HCT116 (cell line): ENCODE measurements around the gene ANKLE1. TPM values are rescaled to one million over a fixed set of nuclear protein-coding genes. Genes with fewer than 3 reads are reported as not detected.

Experiments
- ATAC-seq: fragments of 200-7000 bp; cut with Tn5 transposase; 2 replicates; pipeline ENCODE4 v1.9.1; 2020; ENCODE audit warnings: mild to moderate bottlenecking, moderate library complexity
- BruUV-seq: library from RNA; stranded (reverse); fragments of 400-500 nt; replicated peaks from 2 replicates; lab custom pipeline; 2021; lab: Mats Ljungman, UMichigan
- CTCF ChIA-PET: fragments of 300-600 bp; sonication (Branson Sonifier 250); formaldehyde crosslinking; loops from one replicate; lab custom pipeline; 2021; ENCODE audit warnings: antibody characterized with exemption; lab: Charles Lee
- POLR2A ChIA-PET: fragments of 300-600, 350-600 bp; sonication (Branson Sonifier 250); formaldehyde crosslinking; loops from one replicate; lab custom pipeline; 2021; ENCODE audit warnings: antibody characterized with exemption; lab: Charles Lee
- RAD21 ChIA-PET, 2 experiments: fragments of 300-600 bp; sonication (Branson Sonifier 250); formaldehyde crosslinking; loops; one replicate each; lab custom pipeline; 2023; ENCODE audit warnings: low total read pairs in 2 of 2; ENCODE audit not compliant: uncharacterized antibody in 2 of 2, unreplicated experiment in 2 of 2, low non-redundant PET in 1 of 2; lab: Charles Lee
- DNase-seq: peaks from one replicate; pipeline ENCODE4 v3.0.0-alpha.2; 2010; ENCODE audit warnings: low read depth, low spot score
- H2AFZ ChIP-seq: fragments of 200-600 bp; shearing (Covaris generic), sonication (generic); 2 replicates; pipeline ENCODE4 v1.6.1; 2017; ENCODE audit warnings: low read depth, mixed run types, mixed read lengths, antibody characterized with exemption, low read length; ENCODE audit not compliant: poor library complexity, severe bottlenecking
- H3K27ac ChIP-seq: 2 replicates; pipeline ENCODE4 v1.5.1; 2012; ENCODE audit warnings: low read depth, low read length
- H3K27me3 ChIP-seq: fragments of 200-600 bp; sonication (generic); 2 replicates; pipeline ENCODE4 v1.6.1; 2016; ENCODE audit warnings: mixed run types, low read length, mixed read lengths; ENCODE audit not compliant: insufficient read depth
- H3K36me3 ChIP-seq, 2 experiments: fragments of 200-500 bp in 1 of 2; fragments of 200-600 bp in 1 of 2; sonication (Bioruptor generic) in 1 of 2; sonication (generic) in 1 of 2; 2 replicates each; pipeline versions ENCODE4 v1.5.1 to v1.6.1; 2014 to 2016; ENCODE audit warnings: low read length in 2 of 2, inconsistent platforms in 1 of 2, mixed read lengths in 1 of 2, mixed run types in 1 of 2; ENCODE audit not compliant: insufficient read depth in 2 of 2, control insufficient read depth in 1 of 2
- H3K4me1 ChIP-seq, 2 experiments: fragments of 200-600 bp in 1 of 2; sonication (generic) in 1 of 2; 2 replicates each; pipeline versions ENCODE4 v1.5.1 to v1.6.1; 2012 to 2017; ENCODE audit warnings: low read length in 2 of 2, inconsistent platforms in 1 of 2, mild to moderate bottlenecking in 1 of 2, mixed read lengths in 1 of 2, mixed run types in 1 of 2, moderate library complexity in 1 of 2; ENCODE audit not compliant: insufficient read depth in 2 of 2, control insufficient read depth in 1 of 2
- H3K4me2 ChIP-seq: fragments of 200-600 bp; sonication (generic); 2 replicates; pipeline ENCODE4 v1.6.1; 2017; ENCODE audit warnings: mixed run types, low read length, mixed read lengths
- H3K4me3 ChIP-seq, 2 experiments: fragments of 200-600 bp in 1 of 2; sonication (generic) in 1 of 2; replicated peaks in 1 of 2; 2 replicates each; pipeline ENCODE4 v1.5.1; 2011 to 2016; ENCODE audit warnings: low read length in 2 of 2, control low read depth in 1 of 2, low read depth in 1 of 2, mild to moderate bottlenecking in 1 of 2, mixed read lengths in 1 of 2, mixed run types in 1 of 2
- H3K79me2 ChIP-seq: fragments of 200-600 bp; sonication (generic); 2 replicates; pipeline ENCODE4 v1.6.1; 2017; ENCODE audit warnings: mild to moderate bottlenecking, mixed run types, low read length, moderate library complexity, mixed read lengths; ENCODE audit not compliant: insufficient read depth
- H3K9ac ChIP-seq: fragments of 200-600 bp; sonication (generic); 2 replicates; pipeline ENCODE4 v1.6.1; 2016; ENCODE audit warnings: low read length, mixed read lengths
- H3K9me2 ChIP-seq: fragments of 200-600 bp; sonication (generic), shearing (Covaris generic); 2 replicates; pipeline ENCODE4 v1.6.1; 2017; ENCODE audit warnings: mixed run types, mild to moderate bottlenecking, moderate library complexity; ENCODE audit not compliant: insufficient read depth
- H3K9me3 ChIP-seq, 2 experiments: fragments of 200-500 bp in 1 of 2; fragments of 200-600 bp in 1 of 2; sonication (Bioruptor generic) in 1 of 2; sonication (generic) in 1 of 2; 2 replicates each; pipeline ENCODE4 v1.6.1; 2014 to 2017; ENCODE audit warnings: low read length in 2 of 2, mixed read lengths in 2 of 2, inconsistent platforms in 1 of 2, low read depth in 1 of 2, mild to moderate bottlenecking in 1 of 2, mixed run types in 1 of 2, moderate library complexity in 1 of 2; ENCODE audit not compliant: control insufficient read depth in 1 of 2, insufficient read depth in 1 of 2
- H4K20me1 ChIP-seq: fragments of 200-600 bp; sonication (generic), shearing (Covaris generic); 2 replicates; pipeline ENCODE4 v1.6.1; 2017; ENCODE audit warnings: mixed run types, mild to moderate bottlenecking, moderate library complexity; ENCODE audit not compliant: insufficient read depth
- CBX3 ChIP-seq: IDR thresholded peaks from 2 replicates; pipeline ENCODE4 v1.6.1; 2012; ENCODE audit warnings: low read depth
- EZH2 ChIP-seq: fragments of 200-600 bp; sonication (generic); IDR thresholded peaks from 2 replicates; pipeline ENCODE4 v1.6.1; 2017; ENCODE audit warnings: antibody characterized with exemption, mixed run types
- MAX ChIP-seq: IDR thresholded peaks from 2 replicates; pipeline ENCODE4 v1.6.1; 2012
- POLR2A ChIP-seq: IDR thresholded peaks from 2 replicates; pipeline ENCODE4 v1.7.0; 2011; ENCODE audit warnings: borderline replicate concordance; ENCODE audit not compliant: insufficient read depth, insufficient read length; ENCODE audit errors: extremely low read depth
- POLR2AphosphoS5 ChIP-seq: IDR thresholded peaks from 2 replicates; pipeline ENCODE4 v1.6.1; 2011; ENCODE audit warnings: mild to moderate bottlenecking, low read depth, low read length, moderate library complexity
- RAD21 ChIP-seq: IDR thresholded peaks from 2 replicates; pipeline ENCODE4 v1.6.1; 2012; ENCODE audit warnings: low read depth, mild to moderate bottlenecking
- SIN3A ChIP-seq: IDR thresholded peaks from 2 replicates; pipeline ENCODE4 v1.6.1; 2012; ENCODE audit warnings: low read depth
- SP1 ChIP-seq: IDR thresholded peaks from 2 replicates; pipeline ENCODE4 v1.6.1; 2012; ENCODE audit warnings: low read depth
- TCF7L2 ChIP-seq: IDR thresholded peaks from 2 replicates; pipeline ENCODE4 v1.7.0; 2011; ENCODE audit warnings: borderline replicate concordance, inconsistent platforms; ENCODE audit not compliant: insufficient read depth, insufficient read length; ENCODE audit errors: extremely low read depth
- ZFX ChIP-seq: fragments of 450-650 bp; IDR thresholded peaks from 2 replicates; pipeline ENCODE4 v1.6.1; 2017
- intact Hi-C: fragments of 100-400 bp; cut with micrococcal nuclease; formaldehyde crosslinking; loops from 2 replicates; pipeline ENCODE4 v1.10.0; 2022
- total RNA-seq: library from RNA; stranded (reverse); gene quantifications from one replicate; pipeline ENCODE4 v1.2.1, GENCODE V29; 2021; ENCODE audit not compliant: unreplicated experiment
- TF ChIP-seq, protein P1 (sequence below): IDR thresholded peaks from 2 replicates; pipeline ENCODE4 v1.6.1; 2012

The ANKLE1 gene
- total RNA-seq, 1 experiment from 2014 or later = 14.8 TPM

- peak; percentile 99 for DNase-seq
- Histone ChIP-seq H2AFZ (no peak within 1 kb of the TSS), H3K9me3 (no peaks in the 10 kb centered on the region), H4K20me1 (no peaks in the 10 kb centered on the region), H3K27ac (peak within 1 kb of the TSS; percentile 93), H3K9ac (peak within 1 kb of the TSS; percentile 85), H3K9me2 (no peaks in the 10 kb centered on the region), H3K4me1 (peaks cover 32 to 53% of the 10 kb centered on the region in 2 experiments)
- ATAC-seq = peak; percentile 55
- ChIA-PET CTCF (interaction anchor here (0.7 to 2.2 kb wide), 6 partner anchors 13 to 42 kb away, joined by 4 to 5 read pairs (median 5); partner anchors contain the start of genes DDA1 and MRPL34), POLR2A (interaction anchor here (1.1 to 4.1 kb wide), 4 partner anchors 12 to 525 kb away, joined by 4 to 39 read pairs (median 9); partner anchors contain the start of genes DDA1 and RPL18A), RAD21 (interaction anchor here in 1 of 2 experiments (1.0 kb wide), 1 partner anchor 26 kb away, joined by 3 read pairs; the partner anchor contains the start of gene DDA1)
- intact Hi-C loops = no loop called here
- no peak for TF ChIP-seq EZH2
- TF ChIP-seq MAX = peak; percentile 87
- peak; percentile 77 for TF ChIP-seq ZFX
- peak; percentile 74 for TF ChIP-seq TCF7L2
- TF ChIP-seq POLR2AphosphoS5 = peak; percentile 64
- TF ChIP-seq CBX3 = peak; percentile 31; the same call in 1 of the 2 replicates
- no peak for TF ChIP-seq RAD21
- TF ChIP-seq SP1 = peak; percentile 95
- peak; percentile 21 for TF ChIP-seq POLR2A
- TF ChIP-seq, protein P1, sequence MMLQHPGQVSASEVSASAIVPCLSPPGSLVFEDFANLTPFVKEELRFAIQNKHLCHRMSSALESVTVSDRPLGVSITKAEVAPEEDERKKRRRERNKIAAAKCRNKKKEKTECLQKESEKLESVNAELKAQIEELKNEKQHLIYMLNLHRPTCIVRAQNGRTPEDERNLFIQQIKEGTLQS = no peak
- peak; percentile 66; the same call in 1 of the 2 replicates for TF ChIP-seq SIN3A
- TF ChIP-seq, all 23 proteins: peak for 8
- Histone ChIP-seq H3K79me2 (peaks cover 21% of the 10 kb centered on the region), H3K4me3 (peak within 1 kb of the TSS; percentile 72 to 99), H3K36me3 (no peaks in the 10 kb centered on the region; a peak in 1 of 4 replicates), H3K4me2 (peak within 1 kb of the TSS; percentile 97), H3K27me3 (no peaks in the 10 kb centered on the region)
- no TSS peak for BruUV-seq
Observed at GRCh38 chr19:17334414-17335409, 53.0 kb downstream of the ANKLE1 start, which contains the start of gene ANO8. ANO8 (minus strand) TSS chr19:17334855; CDS start chr19:17334670, 185 bp downstream.
